H1 (cell line): ENCODE measurements around the gene TRMT6. TPM values are rescaled to one million over a fixed set of nuclear protein-coding genes. Genes with fewer than 3 reads are reported as not detected.

ENCODE experiments used
- ASH2L ChIP-seq: fragments of 200-600, 300-600 bp; sonication (generic); IDR thresholded peaks from one replicate; pipeline ENCODE4 v1.7.1; 2017; ENCODE audit warnings: low read length
- NRF1 ChIP-seq: IDR thresholded peaks from 2 replicates; pipeline ENCODE4 v1.6.1; 2011; ENCODE audit warnings: mild to moderate bottlenecking, low read depth, low read length, improper control_type of control experiment
- PHF8 ChIP-seq: fragments of 200-600 bp; sonication (generic); conservative IDR thresholded peaks from 2 replicates; pipeline ENCODE4 v1.7.1; 2012; ENCODE audit warnings: low read depth, mild to moderate bottlenecking, inconsistent platforms, low read length, moderate library complexity
- RFX5 ChIP-seq: IDR thresholded peaks from 2 replicates; pipeline ENCODE4 v1.6.1; 2011; ENCODE audit warnings: low read depth, low read length, improper control_type of control experiment, borderline replicate concordance
- SP1 ChIP-seq: IDR thresholded peaks from 2 replicates; pipeline ENCODE4 v1.6.1; 2011; ENCODE audit warnings: low read depth, low read length
- SP2 ChIP-seq: IDR thresholded peaks from 2 replicates; pipeline ENCODE4 v1.6.1; 2012; ENCODE audit warnings: mild to moderate bottlenecking, low read length, inconsistent platforms
- SP4 ChIP-seq: IDR thresholded peaks from 2 replicates; pipeline ENCODE4 v1.6.1; 2012; ENCODE audit warnings: low read length, inconsistent platforms
- YY1 ChIP-seq: IDR thresholded peaks from 2 replicates; pipeline ENCODE4 v1.6.1; 2011; ENCODE audit warnings: low read depth, mild to moderate bottlenecking, low read length
- polyA plus RNA-seq, 7 experiments: library from polyadenylated mRNA; depleted of rRNA in 3 of 7; stranded (reverse) in 5 of 7; unstranded in 2 of 7; fragments of >200 nt in 5 of 7; fragments of 200-250 nt in 2 of 7; gene quantifications; 1 replicate in 5 of 7; 2 replicates in 1 of 7; 4 replicates in 1 of 7; pipeline versions ENCODE4 v1.2.1 to v1.2.3, GENCODE V29; 2011 to 2013; ENCODE audit warnings: missing spikeins in 2 of 7, mixed read lengths in 2 of 7
- total RNA-seq: library from RNA; stranded (reverse); fragmentation: NEBNext Ultra II Directional; extraction: Animal tissue kit (Norgen Biotek cat#: 25700); gene quantifications from 2 replicates; pipeline ENCODE4 v1.2.1, GENCODE V29; 2021

The TRMT6 gene
- total and polyA plus RNA-seq, 2 of the 8 experiments (the other 6 are each of a cell fraction or from before 2014, with no cell fraction given): 6.9 to 23.3 TPM

- TF ChIP-seq SP2 (no peak), SP1 (no peak), PHF8 (peak; percentile 68; the same call in 1 of the 2 replicates), ASH2L (peak; percentile 68), SP4 (no peak), RFX5 (no peak), YY1 (no peak), NRF1 (no peak)
- TF ChIP-seq, all 59 proteins: peak for 19
These were observed at the start of gene TRMT6, which contains the start of gene MCM8 (continued) for GRCh38 chr20:5950271-5951031.
